Measurements from ENCODE around the gene FBXO21.

The FBXO21 gene

GRCh38 chr12:117139025-117139717 lies 51.1 kb downstream of the FBXO21 start:
- DNase-seq (ENCODE audit: low read depth), result no peak

- DNase-seq (ENCODE audit: low read depth), result no peak
Measured at GRCh38 chr12:117134721-117135120, 55.5 kb downstream of the FBXO21 start.

GRCh38 chr12:117134059-117134458 lies 56.2 kb downstream of the FBXO21 start:
- no peak for DNase-seq (ENCODE audit: low read depth)

- no peak for DNase-seq (ENCODE audit: low read depth)
Measured at GRCh38 chr12:117130801-117131200, 59.5 kb downstream of the FBXO21 start.

GRCh38 chr12:117129391-117129790 lies 60.9 kb downstream of the FBXO21 start:
- no peak for DNase-seq (ENCODE audit: low read depth)

GRCh38 chr12:117127933-117128823 lies 62.1 kb downstream of the FBXO21 start:
- DNase-seq (ENCODE audit: low read depth), result no peak

- no peak for DNase-seq (ENCODE audit: low read depth)
Measured at GRCh38 chr12:117126335-117126734, 63.9 kb downstream of the FBXO21 start.

GRCh38 chr12:117125767-117126166 lies 64.5 kb downstream of the FBXO21 start:
- no peak for DNase-seq (ENCODE audit: low read depth)

- no peak for DNase-seq (ENCODE audit: low read depth)
Measured at GRCh38 chr12:117125272-117125613, 65.0 kb downstream of the FBXO21 start.

- no peak for DNase-seq (ENCODE audit: low read depth)
Measured at GRCh38 chr12:117124421-117125271, 65.6 kb downstream of the FBXO21 start.

- DNase-seq (ENCODE audit: low read depth), result no peak
Measured at GRCh38 chr12:117121441-117121840, 68.8 kb downstream of the FBXO21 start.

GRCh38 chr12:117120787-117121186 lies 69.5 kb downstream of the FBXO21 start:
- no peak for DNase-seq (ENCODE audit: low read depth)

GRCh38 chr12:117119592-117120198 lies 70.6 kb downstream of the FBXO21 start:
- no peak for DNase-seq (ENCODE audit: low read depth)

GRCh38 chr12:117118838-117119591 lies 71.3 kb downstream of the FBXO21 start:
- DNase-seq (ENCODE audit: low read depth), result no peak

- DNase-seq (ENCODE audit: low read depth), result no peak
Measured at GRCh38 chr12:117114784-117115183, 75.5 kb downstream of the FBXO21 start.

GRCh38 chr12:117113231-117113630 lies 77.0 kb downstream of the FBXO21 start:
- DNase-seq (ENCODE audit: low read depth), result no peak

GRCh38 chr12:117111821-117112595 lies 78.3 kb downstream of the FBXO21 start:
- DNase-seq (ENCODE audit: low read depth), result no peak

GRCh38 chr12:117111386-117111785 lies 78.9 kb downstream of the FBXO21 start:
- no peak for DNase-seq (ENCODE audit: low read depth)

- no peak for DNase-seq (ENCODE audit: low read depth)
Measured at GRCh38 chr12:117109943-117110635, 80.2 kb downstream of the FBXO21 start.

- DNase-seq (ENCODE audit: low read depth), result no peak
Measured at GRCh38 chr12:117105902-117106301, 84.4 kb downstream of the FBXO21 start.
